ENCODE measurements around the gene DHRS7B.

DHRS7B gene

GRCh38 chr17:21240369-21241055 lies 113.7 kb downstream of the DHRS7B start:
- no peak for DNase-seq (ENCODE audit: low spot score)

Measured in GM03348 (cell line).